ACHN (cell line): ENCODE measurements around the gene KHSRP.
"Not testable (repeated sequence)": the region's sequence is repeated elsewhere in the genome, so short reads cannot be mapped to it uniquely, and the experiment has no call there.

Experiments
- DNase-seq: peaks from one replicate; pipeline ENCODE4 v3.0.0-alpha.2; 2015
- in situ Hi-C: cut with HindIII; loops from 2 replicates; pipeline ENCODE4 v1.10.0; 2017; ENCODE audit warnings: low sequenced_read_pairs, low pct_ligation_motif_present, low pct_unique_long_range_greater_than_20kb

The KHSRP gene

GRCh38 chr19:6402837-6403608 lies 21.6 kb downstream of the KHSRP start:
- DNase-seq, result no peak
- in situ Hi-C loops, result no loop called here

- no peak for DNase-seq
- in situ Hi-C loops, result no loop called here
Observed at GRCh38 chr19:6402058-6402457, 22.6 kb downstream of the KHSRP start.

- DNase-seq, in situ Hi-C loops: not testable (repeated sequence)
Observed at GRCh38 chr19:6400062-6400944, 24.3 kb downstream of the KHSRP start.

GRCh38 chr19:6396305-6396704 lies 28.3 kb downstream of the KHSRP start:
- in situ Hi-C loops, result no loop called here
- DNase-seq, result no peak

GRCh38 chr19:6394831-6395230 lies 29.8 kb downstream of the KHSRP start:
- in situ Hi-C loops, result no loop called here
- DNase-seq, result no peak

- in situ Hi-C loops, result no loop called here
- no peak for DNase-seq
Observed at GRCh38 chr19:6393983-6394412, 30.6 kb downstream of the KHSRP start.

GRCh38 chr19:6393074-6393982 lies 31.3 kb downstream of the KHSRP start, which contains the start of gene GTF2F1:
TSS of gene GTF2F1 (minus strand) at chr19:6393164. CDS start at chr19:6392995, 169 bp downstream.
- DNase-seq, result peak; percentile 93
- in situ Hi-C loops, result no loop called here

- in situ Hi-C loops, result no loop called here
- DNase-seq, result no peak
Observed at GRCh38 chr19:6392221-6393073, 32.2 kb downstream of the KHSRP start.

GRCh38 chr19:6387372-6387771 lies 37.2 kb downstream of the KHSRP start:
- no peak for DNase-seq
- in situ Hi-C loops, result no loop called here

- in situ Hi-C loops, result no loop called here
- no peak for DNase-seq
Observed at GRCh38 chr19:6384381-6384780, 40.2 kb downstream of the KHSRP start.

- in situ Hi-C loops, result no loop called here
- DNase-seq, result no peak
Observed at GRCh38 chr19:6383188-6383587, 41.4 kb downstream of the KHSRP start.

- in situ Hi-C loops, result no loop called here
- DNase-seq, result no peak
Observed at GRCh38 chr19:6381030-6381750, 43.4 kb downstream of the KHSRP start.

- no peak for DNase-seq
- in situ Hi-C loops, result no loop called here
Observed at GRCh38 chr19:6379744-6380143, 44.9 kb downstream of the KHSRP start.

GRCh38 chr19:6378486-6378885 lies 46.1 kb downstream of the KHSRP start:
- DNase-seq, result no peak
- in situ Hi-C loops, result no loop called here

GRCh38 chr19:6378041-6378440 lies 46.6 kb downstream of the KHSRP start:
- in situ Hi-C loops, result no loop called here
- peak; percentile 81 for DNase-seq

- in situ Hi-C loops, result no loop called here
- no peak for DNase-seq
Observed at GRCh38 chr19:6376512-6377190, 48.0 kb downstream of the KHSRP start.
